Endothelial cell (in vitro differentiated cells): ENCODE measurements around the gene HOGA1. TPM values are rescaled to one million over a fixed set of nuclear protein-coding genes. Genes with fewer than 3 reads are reported as not detected.
A peak's percentile ranks its signal among the peaks of the same experiment; 100 is the strongest.
"Not testable (repeated sequence)": the region's sequence is repeated elsewhere in the genome, so short reads cannot be mapped to it uniquely, and the experiment has no call there.

ENCODE experiments used
- DNase-seq: peaks from one replicate; pipeline ENCODE4 v3.0.0; 2021; ENCODE audit warnings: low spot score
- H3K27ac Mint-ChIP-seq: one replicate; pipeline ENCODE4 v1.8.0; 2021; ENCODE audit warnings: mixed read lengths, inconsistent platforms; ENCODE audit not compliant: unreplicated experiment
- H3K27me3 Mint-ChIP-seq: one replicate; pipeline ENCODE4 v1.8.0; 2021; ENCODE audit warnings: mild to moderate bottlenecking, moderate library complexity, mixed read lengths, inconsistent platforms; ENCODE audit not compliant: unreplicated experiment
- H3K36me3 Mint-ChIP-seq: one replicate; pipeline ENCODE4 v1.8.0; 2021; ENCODE audit warnings: mild to moderate bottlenecking, low read depth, mixed read lengths, inconsistent platforms; ENCODE audit not compliant: unreplicated experiment
- H3K4me1 Mint-ChIP-seq: one replicate; pipeline ENCODE4 v1.8.0; 2021; ENCODE audit warnings: mild to moderate bottlenecking, mixed read lengths, inconsistent platforms; ENCODE audit not compliant: unreplicated experiment
- H3K4me3 Mint-ChIP-seq: one replicate; pipeline ENCODE4 v1.8.0; 2021; ENCODE audit warnings: mild to moderate bottlenecking, mixed read lengths, inconsistent platforms; ENCODE audit not compliant: unreplicated experiment
- H3K9me3 Mint-ChIP-seq: one replicate; pipeline ENCODE4 v1.8.0; 2021; ENCODE audit warnings: mixed read lengths, inconsistent platforms; ENCODE audit not compliant: unreplicated experiment
- CTCF ChIP-seq: fragments of 200-600 bp; sonication (generic); IDR thresholded peaks from one replicate; pipeline ENCODE4 v1.5.0; 2021; ENCODE audit warnings: antibody characterized with exemption; ENCODE audit not compliant: unreplicated experiment
- total RNA-seq: library from RNA; stranded (reverse); fragmentation: NEBNext Ultra II Directional; extraction: Animal tissue kit (Norgen Biotek cat#: 25700); gene quantifications from one replicate; pipeline ENCODE4 v1.2.1, GENCODE V29; 2021; ENCODE audit not compliant: unreplicated experiment

Gene HOGA1
- total RNA-seq, 1 donor from 2014 or later, result 0.85 TPM

GRCh38 chr10:97549587-97550322 is 34.4 kb upstream of the HOGA1 start:
- Mint-ChIP-seq H3K27me3 (peaks cover 8% of the 10 kb centered on the region), H3K27ac (peak overlapping the region; percentile 88), H3K4me1 (peaks cover 59% of the 10 kb centered on the region), H3K9me3 (no peaks in the 10 kb centered on the region), H3K36me3 (peaks cover 4% of the 10 kb centered on the region), H3K4me3 (peak overlapping the region; percentile 23)
- DNase-seq, result no peak
- TF ChIP-seq CTCF, result no peak

DNA sequence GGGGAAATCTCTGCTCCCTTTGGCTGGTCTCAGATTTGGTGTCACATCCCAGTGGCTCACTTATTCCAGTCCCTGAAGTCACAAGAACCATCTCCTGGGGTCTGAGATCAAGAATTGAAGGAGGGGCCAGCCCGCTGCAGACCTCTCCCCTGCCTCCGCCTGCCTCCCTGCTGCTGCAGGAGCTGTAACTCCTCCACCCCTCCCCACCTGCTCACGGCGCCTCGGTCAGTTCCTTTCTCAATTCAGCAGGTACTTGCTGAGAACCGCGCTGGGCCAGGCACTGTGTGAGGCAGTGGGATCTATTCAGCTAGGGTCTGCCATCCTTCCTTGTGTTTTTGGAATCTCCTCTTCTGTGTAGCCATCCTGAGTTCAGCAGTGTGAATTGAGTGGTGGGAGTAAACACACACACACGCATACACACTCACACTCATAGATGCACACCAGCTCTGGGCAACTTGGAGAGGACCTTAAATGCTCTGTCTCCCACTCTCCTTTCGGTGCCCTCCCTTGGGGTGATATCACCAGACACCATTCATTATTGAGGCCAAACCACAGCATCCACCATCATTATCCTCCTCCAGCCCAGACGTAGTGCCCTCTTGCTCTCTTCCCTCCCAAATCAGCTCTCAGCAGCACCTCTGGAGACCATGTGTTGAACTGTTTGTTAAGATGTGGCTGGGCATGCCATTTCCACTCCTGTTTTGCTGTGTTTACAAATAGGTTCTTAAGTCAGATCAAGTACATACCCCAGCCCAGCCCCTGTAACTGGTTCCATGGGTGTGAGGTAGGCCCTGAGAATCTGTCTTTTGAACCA is 33.6 kb upstream of the HOGA1 start:
- H3K36me3 Mint-ChIP-seq, result peaks cover 4% of the 10 kb centered on the region
- no peaks in the 10 kb centered on the region for H3K9me3 Mint-ChIP-seq
- no peak for DNase-seq
- no peak for TF ChIP-seq CTCF
- H3K27ac Mint-ChIP-seq, result peak overlapping the region; percentile 84
- no peak overlapping the region for H3K4me3 Mint-ChIP-seq
- peaks cover 53% of the 10 kb centered on the region for H3K4me1 Mint-ChIP-seq
- peaks cover 6% of the 10 kb centered on the region for H3K27me3 Mint-ChIP-seq

DNA sequence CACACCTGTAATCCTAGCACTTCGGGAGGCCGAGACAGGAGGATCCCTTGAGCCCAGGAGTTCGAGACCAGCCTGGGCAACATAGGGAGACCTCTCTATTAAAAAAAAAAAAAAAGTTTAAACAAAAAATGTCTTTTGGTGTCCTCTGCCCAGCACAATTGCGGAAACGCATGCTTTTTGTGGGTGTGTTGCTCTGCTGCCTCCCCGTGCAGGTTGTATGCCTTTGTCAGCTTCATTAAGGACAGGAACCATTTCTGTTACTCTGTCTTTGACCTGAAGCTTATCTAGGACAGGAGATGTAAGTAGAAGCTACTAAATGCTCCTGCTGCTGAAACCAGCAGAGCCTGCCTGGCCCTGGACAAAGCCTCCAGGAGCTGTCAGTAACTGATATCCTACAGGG is 32.9 kb upstream of the HOGA1 start:
- Mint-ChIP-seq H3K4me1 (peaks cover 52% of the 10 kb centered on the region), H3K36me3 (peaks cover 4% of the 10 kb centered on the region), H3K27ac (peak overlapping the region; percentile 36), H3K4me3 (no peak overlapping the region), H3K9me3 (no peaks in the 10 kb centered on the region), H3K27me3 (peaks cover 6% of the 10 kb centered on the region)
- no peak for TF ChIP-seq CTCF
- no peak for DNase-seq

- Mint-ChIP-seq H3K4me3 (no peak overlapping the region), H3K36me3 (peaks cover 4% of the 10 kb centered on the region), H3K9me3 (no peaks in the 10 kb centered on the region), H3K4me1 (peaks cover 31% of the 10 kb centered on the region), H3K27ac (peak overlapping the region; percentile 75), H3K27me3 (peaks cover 4% of the 10 kb centered on the region)
- TF ChIP-seq CTCF, result peak; percentile 40
- peak; percentile 71 for DNase-seq
These were observed 30.6 kb upstream of the HOGA1 start for GRCh38 chr10:97553575-97554031.

DNA sequence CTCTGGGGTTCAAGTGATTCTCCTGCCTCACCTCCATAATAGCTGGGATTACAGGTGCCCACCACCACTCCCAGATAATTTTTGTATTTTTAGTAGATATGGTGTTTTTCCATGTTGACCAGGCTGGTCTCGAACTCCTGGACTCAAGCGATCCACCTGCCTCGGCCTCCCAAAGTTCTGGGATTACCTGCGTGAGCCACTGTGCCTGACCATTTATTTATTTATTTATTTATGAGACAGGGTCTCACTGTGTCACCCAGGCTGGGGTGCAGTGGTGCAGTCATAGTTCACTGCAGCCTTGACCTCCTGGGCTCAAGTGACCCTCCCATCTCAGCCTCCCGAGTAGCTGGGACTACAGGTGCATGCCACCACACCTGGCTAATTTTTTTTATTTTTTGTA is 29.9 kb upstream of the HOGA1 start:
- H3K27ac Mint-ChIP-seq, H3K4me3 Mint-ChIP-seq, H3K9me3 Mint-ChIP-seq, H3K36me3 Mint-ChIP-seq, DNase-seq, H3K27me3 Mint-ChIP-seq: not testable (repeated sequence)
- H3K4me1 Mint-ChIP-seq, result peaks cover 27% of the 10 kb centered on the region

GRCh38 chr10:97555541-97555940 is 28.6 kb upstream of the HOGA1 start:
- H3K27ac Mint-ChIP-seq, DNase-seq, H3K36me3 Mint-ChIP-seq, H3K9me3 Mint-ChIP-seq, H3K4me3 Mint-ChIP-seq, H3K27me3 Mint-ChIP-seq: not testable (repeated sequence)
- H3K4me1 Mint-ChIP-seq, result peaks cover 17% of the 10 kb centered on the region

DNA sequence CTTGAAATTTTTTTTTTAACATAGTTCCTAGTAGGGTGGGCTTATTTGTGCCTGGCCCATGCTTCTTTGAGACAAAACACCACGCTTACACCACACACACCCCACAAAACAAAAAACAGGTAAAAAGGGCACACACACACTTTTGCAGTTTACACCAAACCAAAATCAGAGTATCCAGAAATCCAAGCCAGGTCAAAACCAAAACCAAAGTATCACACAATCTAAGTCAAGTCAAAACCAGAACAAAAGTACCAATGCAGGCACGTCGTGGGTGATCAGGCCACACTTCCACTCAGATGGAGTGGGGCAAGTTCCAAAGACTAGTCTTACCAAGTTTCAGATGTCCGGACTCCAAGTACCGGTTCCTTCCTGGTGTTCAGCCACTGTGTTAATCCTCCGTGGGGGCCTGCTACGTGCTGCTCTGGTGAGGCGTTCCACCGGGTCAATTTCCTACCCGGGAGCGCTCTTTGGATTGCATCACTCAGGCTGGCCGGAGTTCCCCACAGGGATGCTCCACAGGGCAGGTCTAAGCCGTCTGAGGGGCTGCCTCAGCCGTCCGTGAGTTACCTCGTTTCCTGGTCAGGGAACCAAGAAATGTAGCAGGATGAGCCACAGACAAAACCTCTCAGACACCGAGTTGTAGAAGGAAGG is 23.3 kb upstream of the HOGA1 start:
- H3K36me3 Mint-ChIP-seq, H3K4me3 Mint-ChIP-seq, H3K9me3 Mint-ChIP-seq, DNase-seq, H3K27me3 Mint-ChIP-seq: not testable (repeated sequence)
- H3K27ac Mint-ChIP-seq, result peak overlapping the region; percentile 21
- peaks cover 36% of the 10 kb centered on the region for H3K4me1 Mint-ChIP-seq
